Activated naive CD4-positive, alpha-beta T cell treated with anti-CD3 and anti-CD28 coated beads, Interleukin-2, amount 50 U/mL, for 16 hours (primary cell): ENCODE data around the gene CDHR1.

ENCODE experiments used
- DNase-seq: peaks from one replicate; pipeline ENCODE4 v3.0.0-alpha.2; 2020

CDHR1 gene

DNA sequence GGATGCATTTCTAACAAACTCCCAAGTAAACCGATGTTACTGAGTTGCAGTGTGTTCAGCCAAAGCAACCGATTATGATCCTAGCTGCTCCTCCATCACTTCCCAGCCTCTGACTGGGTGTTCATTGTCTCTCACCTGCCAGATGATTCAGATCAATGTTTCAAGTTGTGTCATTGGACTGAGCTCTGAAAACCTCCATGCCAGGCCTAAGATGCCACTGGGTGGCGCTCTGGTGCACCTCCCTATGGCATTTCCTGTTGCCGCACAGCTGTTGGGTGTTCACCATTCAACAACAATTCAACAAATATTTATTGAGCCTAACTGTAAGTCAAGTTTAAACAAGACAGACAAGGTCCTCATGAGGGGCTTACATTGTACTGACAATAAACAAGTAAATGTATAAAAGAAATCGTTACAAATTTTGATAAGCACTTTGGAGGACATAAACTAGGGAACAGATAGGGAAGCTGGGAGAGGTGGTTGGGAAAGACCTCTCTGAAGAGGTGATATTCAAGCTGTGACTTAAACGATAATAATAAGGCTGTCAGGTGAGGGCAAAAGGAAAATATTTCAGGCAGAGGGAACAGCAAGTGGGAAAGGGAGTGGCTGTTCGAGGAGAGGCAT is 73.3 kb downstream of the CDHR1 start:
- peak; percentile 68 for DNase-seq

DNA sequence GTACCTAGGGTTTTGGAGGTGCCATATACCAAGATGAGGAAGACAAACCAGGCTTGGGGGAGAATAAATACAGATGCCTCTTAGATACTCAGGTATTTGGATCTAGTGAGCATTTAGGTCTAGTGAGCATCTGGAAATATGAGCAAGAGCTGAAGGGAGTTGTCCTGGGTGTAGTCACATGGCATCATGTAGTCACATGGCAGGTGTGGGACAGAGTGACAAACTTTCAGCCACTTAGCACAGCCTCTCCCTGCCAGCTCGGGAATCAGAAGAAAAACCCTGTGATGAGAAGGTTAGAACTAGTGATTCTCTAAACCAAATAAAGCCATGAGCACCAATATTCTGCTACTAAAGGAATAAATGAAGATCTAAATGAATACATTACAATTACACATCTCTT is 74.8 kb downstream of the CDHR1 start:
- DNase-seq: no peak
